HG03558 (cell line): ENCODE data around the gene SLC35G2.
A peak's percentile ranks its signal among the peaks of the same experiment; 100 is the strongest.
"Not testable (repeated sequence)": the region's sequence is repeated elsewhere in the genome, so short reads cannot be mapped to it uniquely, and the experiment has no call there.

ENCODE experiments used
- ATAC-seq: cut with Tn5 transposase; IDR thresholded peaks from one replicate; pipeline ENCODE4 v1.9.1; 2021; ENCODE audit warnings: moderate number of reproducible peaks; ENCODE audit not compliant: unreplicated experiment; ENCODE audit errors: extremely low read depth

The SLC35G2 gene

DNA sequence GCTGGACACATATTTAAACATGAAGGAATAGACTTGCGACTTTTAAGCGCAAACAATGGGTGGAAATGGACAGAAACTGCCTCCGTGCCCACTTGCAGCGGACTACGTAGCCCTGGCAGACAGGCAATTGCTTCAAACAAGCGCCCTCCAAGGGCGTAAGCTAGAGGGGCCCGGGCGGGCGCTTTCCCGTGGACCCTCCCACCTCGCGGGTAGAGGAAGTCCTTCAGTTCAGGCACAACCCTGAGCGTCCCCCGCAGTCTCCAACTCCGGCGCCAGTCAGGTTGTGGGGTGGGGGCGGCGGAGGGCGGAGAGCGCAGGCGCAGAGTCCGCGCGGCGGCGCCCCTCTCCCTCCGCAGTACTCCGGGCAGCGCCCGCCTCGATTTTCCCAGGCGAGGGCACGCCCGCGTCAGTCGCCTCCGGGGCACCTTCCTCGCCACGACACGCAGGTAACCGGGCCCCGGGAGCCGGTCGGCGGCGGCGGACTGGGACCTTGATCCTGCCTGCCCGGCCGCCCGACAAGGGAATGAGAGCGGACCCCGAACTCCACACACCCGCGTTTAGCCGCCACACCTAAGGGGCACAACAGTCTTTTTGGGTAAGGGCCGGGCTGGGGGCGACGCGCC, at the start of gene SLC35G2:
Gene SLC35G2, plus strand, starts transcription at position 358 of the 623 bp plus-strand sequence. CDS start 35,335 bp downstream, outside the sequence.
- ATAC-seq = no peak

DNA sequence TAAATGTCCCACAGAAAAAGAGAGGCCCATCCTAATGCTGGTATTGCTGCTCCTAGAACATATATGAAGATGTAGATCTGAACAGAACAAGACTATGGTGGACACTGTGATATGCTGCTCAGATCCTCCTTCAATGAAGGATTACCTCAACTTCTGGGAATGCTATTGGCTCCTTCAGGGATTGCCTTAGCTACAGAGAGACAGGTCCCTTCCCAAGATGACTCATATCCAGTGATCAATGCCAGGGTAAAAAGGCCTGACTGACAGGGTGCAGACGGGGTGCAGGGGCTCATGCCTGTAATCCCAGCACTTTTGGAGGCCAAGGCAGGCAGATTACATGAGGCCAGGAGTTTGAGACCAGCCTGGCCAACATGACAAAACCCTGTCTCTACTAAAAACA, 46.2 kb upstream of the SLC35G2 start:
- ATAC-seq = no peak

GRCh38 chr3:136778865-136779264, 40.1 kb upstream of the SLC35G2 start:
- no peak for ATAC-seq

GRCh38 chr3:136780741-136781140, 38.2 kb upstream of the SLC35G2 start:
- ATAC-seq = no peak

- ATAC-seq = no peak
Measured at GRCh38 chr3:136783708-136784191, 35.2 kb upstream of the SLC35G2 start.

- peak; percentile 93 for ATAC-seq
Measured at GRCh38 chr3:136787349-136787748, 31.6 kb upstream of the SLC35G2 start.

DNA sequence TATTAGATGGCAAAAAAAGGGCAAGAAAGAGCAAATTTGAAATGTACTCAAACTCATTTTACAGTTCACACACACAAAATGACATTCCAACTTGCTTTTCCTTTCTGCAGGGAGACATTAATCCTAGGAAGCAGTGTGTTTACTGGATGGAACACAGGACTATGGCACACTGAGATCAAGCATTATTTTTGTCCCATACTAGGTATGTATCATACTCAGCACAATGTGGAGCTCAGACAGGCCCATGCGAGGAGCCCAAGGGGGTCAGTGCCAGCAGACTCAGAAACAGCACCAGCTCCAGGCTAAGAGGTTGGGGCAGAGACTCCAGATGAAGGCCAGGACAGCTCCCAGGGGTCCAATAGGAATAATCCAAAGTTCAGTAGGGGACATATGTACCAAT, 30.8 kb upstream of the SLC35G2 start:
- no peak for ATAC-seq

GRCh38 chr3:136789976-136790375, 28.9 kb upstream of the SLC35G2 start:
- ATAC-seq = no peak

DNA sequence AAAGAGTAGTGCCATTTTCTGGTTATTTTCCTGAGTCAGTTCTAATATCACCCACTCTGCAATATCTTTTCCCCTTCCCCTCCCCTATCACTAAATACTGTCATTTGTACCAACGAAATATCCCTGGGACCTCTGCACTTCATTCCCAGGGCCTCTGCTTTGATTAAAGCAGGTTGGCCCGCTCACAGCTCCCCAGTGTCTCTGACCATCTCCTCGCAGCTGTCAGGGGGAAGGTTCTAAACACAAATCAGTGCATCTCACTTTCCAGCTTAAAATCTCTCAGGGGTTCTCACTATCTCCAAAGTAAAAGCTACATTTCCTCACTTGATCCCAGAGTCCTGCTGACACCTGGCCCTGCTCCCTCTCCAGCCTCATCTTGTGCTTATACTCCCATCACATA, 28.1 kb upstream of the SLC35G2 start:
- no peak for ATAC-seq

GRCh38 chr3:136792556-136793330, 26.2 kb upstream of the SLC35G2 start:
- ATAC-seq = no peak

GRCh38 chr3:136801146-136801545, 17.8 kb upstream of the SLC35G2 start:
- not testable (repeated sequence) for ATAC-seq

- no peak for ATAC-seq
Measured at GRCh38 chr3:136802481-136802996, 16.4 kb upstream of the SLC35G2 start.

GRCh38 chr3:136804141-136804540, 14.8 kb upstream of the SLC35G2 start:
- no peak for ATAC-seq

DNA sequence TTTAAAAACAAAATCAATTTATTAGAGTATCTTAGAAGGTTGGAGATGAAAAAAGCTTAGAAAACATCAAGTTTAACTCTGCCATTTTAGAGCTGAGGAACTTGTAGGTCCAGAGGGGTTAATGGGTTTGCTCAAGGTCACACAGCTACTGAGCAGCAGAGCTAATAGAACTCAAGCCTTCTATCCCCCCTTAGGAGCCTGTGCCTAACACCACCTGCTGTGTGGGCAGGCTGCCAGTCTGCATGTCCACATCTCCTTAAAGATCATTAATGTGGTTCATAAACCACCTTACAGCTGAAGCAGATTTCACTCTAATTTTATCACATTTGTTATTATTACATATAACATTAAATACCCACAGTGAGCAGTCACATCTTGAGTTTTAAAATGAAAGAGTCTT, 14.1 kb upstream of the SLC35G2 start:
- ATAC-seq = no peak

GRCh38 chr3:136805795-136806194, 13.1 kb upstream of the SLC35G2 start:
- no peak for ATAC-seq

DNA sequence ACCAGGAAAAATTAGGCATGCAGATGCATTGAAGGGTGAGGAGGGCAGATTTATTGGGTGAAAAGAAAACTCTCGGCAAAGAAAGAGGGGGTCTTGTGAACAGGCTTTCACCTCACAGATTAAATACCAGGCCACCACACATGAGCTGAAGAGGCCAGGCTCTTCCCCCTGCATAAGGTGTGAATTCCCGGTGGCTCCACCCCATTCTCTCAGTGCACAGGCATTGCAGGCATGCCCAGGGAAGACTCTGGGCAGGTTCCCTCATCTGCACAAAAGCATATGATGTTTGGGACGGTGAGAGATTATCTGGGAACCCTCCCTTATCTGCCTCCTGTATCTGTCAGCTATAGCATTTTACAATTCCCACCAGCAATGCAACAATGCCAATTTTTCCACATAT, 7.2 kb upstream of the SLC35G2 start:
- no peak for ATAC-seq

DNA sequence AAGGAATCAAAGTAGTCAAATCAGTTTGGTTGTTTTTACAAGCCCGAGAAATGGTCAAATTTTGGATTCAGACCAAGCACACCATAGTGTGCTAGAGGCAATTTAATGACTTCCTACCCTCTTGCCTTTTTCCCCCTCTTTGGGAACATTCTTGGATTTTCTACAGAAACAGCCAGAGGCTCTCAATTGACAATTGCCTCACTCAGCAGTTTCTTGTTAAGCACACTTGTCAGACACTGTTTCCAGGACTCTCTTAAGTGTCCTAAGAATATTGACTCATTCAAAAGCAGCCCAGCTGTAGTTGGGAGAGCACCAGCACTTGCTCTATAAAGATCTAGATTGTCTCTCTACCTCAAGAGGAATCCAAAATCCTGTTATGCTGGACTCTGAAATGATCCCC, 1.5 kb upstream of the SLC35G2 start:
- no peak for ATAC-seq

DNA sequence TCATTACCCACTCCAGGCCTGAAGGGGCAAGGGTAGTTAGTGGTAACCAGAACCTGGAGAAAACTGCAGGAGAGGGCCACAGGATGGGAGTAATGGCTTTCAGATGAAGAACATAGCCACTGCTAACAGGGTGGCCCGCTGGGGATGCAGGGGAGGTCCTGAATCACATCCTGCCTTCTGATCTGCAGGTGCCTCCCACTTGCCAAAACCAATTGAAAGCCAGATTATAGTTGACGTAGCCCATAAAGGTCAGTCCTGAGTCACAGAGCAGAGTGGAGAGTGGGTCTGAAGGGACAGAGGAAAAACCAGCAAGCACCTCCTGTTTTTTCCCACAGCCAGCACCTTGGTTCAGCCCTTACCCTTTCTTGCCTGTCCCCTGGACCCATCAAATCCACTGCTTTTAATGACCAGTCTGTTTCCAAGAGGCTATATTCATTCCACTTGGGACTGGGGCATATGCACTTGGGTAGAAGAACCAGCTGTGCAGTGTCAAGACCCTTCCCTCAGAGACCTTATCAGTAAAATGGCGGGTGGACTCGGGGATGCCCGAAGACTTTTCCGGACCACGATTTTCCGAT, 646 bp upstream of the SLC35G2 start:
- ATAC-seq = no peak

DNA sequence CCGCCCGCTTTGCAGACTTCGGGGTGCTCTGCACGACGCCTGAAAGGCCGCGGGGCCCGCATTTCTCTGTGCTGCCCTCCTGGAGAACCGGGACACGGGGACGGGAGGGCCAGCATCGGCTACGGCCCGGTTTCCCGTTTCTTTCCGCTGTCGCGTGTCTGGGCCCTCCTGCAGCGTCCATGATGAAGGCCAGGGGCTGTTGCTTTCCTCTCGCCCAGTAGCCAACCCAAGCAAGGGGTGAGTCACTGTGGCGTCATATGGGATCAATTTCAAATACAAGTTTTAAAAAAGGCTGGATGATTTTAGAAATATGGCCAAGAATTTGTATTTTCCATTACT, 435 bp downstream of the SLC35G2 start:
- no peak for ATAC-seq

DNA sequence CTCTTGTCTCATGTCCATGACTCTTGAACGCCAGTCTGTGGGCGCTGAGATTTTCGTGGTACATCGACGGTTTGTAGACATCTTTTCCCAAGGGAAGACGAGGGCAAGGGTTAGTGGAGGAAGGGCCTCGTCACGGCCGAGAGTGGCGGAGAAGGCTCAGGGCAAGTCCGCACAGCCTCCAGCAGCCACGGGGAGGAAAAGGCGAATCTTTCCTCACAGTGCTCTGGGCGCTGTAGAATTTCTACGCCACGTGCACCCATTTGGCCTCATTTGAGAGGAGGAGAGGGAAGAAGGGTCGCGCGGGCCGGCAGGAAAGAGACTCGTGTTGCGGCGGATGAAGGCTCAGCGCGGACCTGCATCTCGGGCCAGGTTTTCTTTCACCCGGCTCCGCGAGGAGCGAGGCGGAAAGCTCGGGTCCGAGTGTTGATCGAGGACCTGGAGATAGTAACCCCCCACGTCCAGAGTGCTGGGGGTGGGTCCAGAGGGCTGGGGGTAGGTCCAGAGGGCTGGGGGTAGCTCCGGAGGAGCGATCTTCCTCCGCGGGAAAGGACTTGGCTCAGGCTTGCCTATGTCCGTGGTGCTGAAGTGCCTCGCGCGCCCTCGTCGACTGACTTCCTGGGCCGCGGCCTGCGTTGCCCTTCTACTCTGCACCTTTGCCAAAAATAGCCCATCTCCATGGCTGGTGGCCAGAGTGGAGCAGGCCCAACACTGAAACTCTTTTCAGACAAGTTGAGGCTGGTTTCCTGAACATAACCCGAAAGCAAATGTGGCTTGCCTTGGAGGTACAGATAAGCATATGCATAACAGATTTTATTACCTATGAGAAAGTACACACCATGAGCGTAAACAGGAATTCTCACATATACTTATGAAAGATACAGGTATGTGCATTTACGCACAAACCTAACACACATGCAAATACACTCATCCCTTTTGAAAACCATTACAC, 1.1 kb downstream of the SLC35G2 start:
- no peak for ATAC-seq
